Fibroblast of skin of right quadriceps (primary cell): ENCODE results near the gene PTPRA.
A peak's percentile ranks its signal among the peaks of the same experiment; 100 is the strongest.

Experiments
- DNase-seq: peaks from one replicate; pipeline ENCODE4 v3.0.0-alpha.2; 2013

Gene PTPRA

GRCh38 chr20:2937902-2938301, 64.6 kb downstream of the PTPRA start:
- DNase-seq, result no peak

- peak; percentile 28 for DNase-seq
Measured at GRCh38 chr20:2942439-2942838, 69.2 kb downstream of the PTPRA start.

- DNase-seq, result peak; percentile 35
Measured at GRCh38 chr20:2946988-2947961, 74.0 kb downstream of the PTPRA start.

- DNase-seq, result no peak
Measured at GRCh38 chr20:2948968-2949367, 75.7 kb downstream of the PTPRA start.

GRCh38 chr20:2952766-2953165, 79.5 kb downstream of the PTPRA start:
- DNase-seq, result no peak

- peak; percentile 33 for DNase-seq
Measured at GRCh38 chr20:2955257-2955970, 82.1 kb downstream of the PTPRA start.

GRCh38 chr20:2956480-2956879, 83.2 kb downstream of the PTPRA start:
- DNase-seq, result no peak

- no peak for DNase-seq
Measured at GRCh38 chr20:2967841-2968240, 94.6 kb downstream of the PTPRA start.

GRCh38 chr20:2972126-2972525, 98.8 kb downstream of the PTPRA start:
- no peak for DNase-seq

GRCh38 chr20:2973574-2973973, 100.3 kb downstream of the PTPRA start:
- no peak for DNase-seq

GRCh38 chr20:2978519-2978918, 105.2 kb downstream of the PTPRA start:
- no peak for DNase-seq

GRCh38 chr20:2981646-2982045, 108.4 kb downstream of the PTPRA start:
- DNase-seq, result no peak

- DNase-seq, result no peak
Measured at GRCh38 chr20:2983508-2983907, 110.2 kb downstream of the PTPRA start.

- DNase-seq, result no peak
Measured at GRCh38 chr20:2984028-2984501, 110.8 kb downstream of the PTPRA start.

- peak; percentile 54 for DNase-seq
Measured at GRCh38 chr20:2984956-2985661, 111.8 kb downstream of the PTPRA start.

GRCh38 chr20:2986466-2986865, 113.2 kb downstream of the PTPRA start:
- no peak for DNase-seq

GRCh38 chr20:2987861-2988260, 114.6 kb downstream of the PTPRA start:
- no peak for DNase-seq

GRCh38 chr20:2991532-2991931, 118.3 kb downstream of the PTPRA start:
- DNase-seq, result no peak

GRCh38 chr20:2993250-2993649, 120.0 kb downstream of the PTPRA start:
- no peak for DNase-seq

- DNase-seq, result no peak
Measured at GRCh38 chr20:2995796-2996195, 122.5 kb downstream of the PTPRA start.

GRCh38 chr20:2998728-2999127, 125.4 kb downstream of the PTPRA start:
- DNase-seq, result no peak

- DNase-seq, result peak; percentile 41
Measured at GRCh38 chr20:3000852-3001523, 127.7 kb downstream of the PTPRA start.

GRCh38 chr20:3003416-3003815, 130.1 kb downstream of the PTPRA start:
- no peak for DNase-seq
